ENCODE data around the gene SCN4A. TPM values are rescaled to one million over a fixed set of nuclear protein-coding genes. Genes with fewer than 3 reads are reported as not detected.
"Not testable (repeated sequence)": the region's sequence is repeated elsewhere in the genome, so short reads cannot be mapped to it uniquely, and the experiment has no call there.

The SCN4A gene
- total RNA-seq: under 1 TPM; 0.08 to 0.13 TPM

- POLR2A ChIA-PET: no interaction called here
- no peak for DNase-seq
- Mint-ChIP-seq H3K9me3 (no peaks in the 10 kb centered on the region), H3K27me3 (peaks cover 19% of the 10 kb centered on the region), H3K36me3 (ENCODE audit: low read depth) (no peaks in the 10 kb centered on the region), H3K27ac (no peak within 1 kb of the TSS), H3K4me1 (peaks cover 17% of the 10 kb centered on the region), H3K4me3 (no peak within 1 kb of the TSS)
- CTCF ChIA-PET: no interaction called here
Observed at GRCh38 chr17:63972796-63973195, at the start of gene SCN4A. TSS of gene SCN4A (minus strand) at chr17:63972918. CDS start at chr17:63972841, 77 bp downstream.

- POLR2A ChIA-PET: interaction anchor here (0.6 to 5.9 kb wide), 39 partner anchors 9 to 485 kb away, joined by 3 to 79 read pairs (median 5); partner anchors contain the start of genes CD79B, DDX42, ERN1 and GH1
- no peaks in the 10 kb centered on the region for H3K9me3 Mint-ChIP-seq
- H3K27me3 Mint-ChIP-seq: no peaks in the 10 kb centered on the region
Observed at GRCh38 chr17:64020056-64020766, 47.5 kb upstream of the SCN4A start, which contains the start of gene ICAM2. TSS of gene ICAM2 (minus strand) at chr17:64020633. CDS start at chr17:64006691, 13,942 bp downstream.

GRCh38 chr17:64019551-64019961 lies 46.8 kb upstream of the SCN4A start:
- DNase-seq: peak; percentile 40
- H3K36me3 Mint-ChIP-seq (ENCODE audit: low read depth): peaks cover 29% of the 10 kb centered on the region
- H3K27ac Mint-ChIP-seq: peak overlapping the region; percentile 100
- H3K4me1 Mint-ChIP-seq: peaks cover 64% of the 10 kb centered on the region
- H3K9me3 Mint-ChIP-seq, H3K27me3 Mint-ChIP-seq: not testable (repeated sequence)
- H3K4me3 Mint-ChIP-seq: peak overlapping the region; percentile 99
- CTCF ChIA-PET: interaction anchor here (0.7 to 6.1 kb wide), 18 partner anchors 8 to 397 kb away, joined by 3 to 149 read pairs (median 7); partner anchors contain the start of genes CD79B, CSHL1, ERN1 and GH1
- POLR2A ChIA-PET: interaction anchor here (0.7 to 5.9 kb wide), 28 partner anchors 9 to 486 kb away, joined by 3 to 79 read pairs (median 7); partner anchors contain the start of genes CD79B, ERN1, GH1 and PRR29

More at GRCh38 chr17:64020056-64020766, 47.5 kb upstream of the SCN4A start, which contains the start of gene ICAM2:
- peaks cover 66% of the 10 kb centered on the region for H3K4me1 Mint-ChIP-seq
- H3K36me3 Mint-ChIP-seq (ENCODE audit: low read depth): peaks cover 25% of the 10 kb centered on the region
- H3K27ac Mint-ChIP-seq: peak within 1 kb of the TSS; percentile 100
- CTCF ChIA-PET: interaction anchor here (0.7 to 6.1 kb wide), 19 partner anchors 7 to 398 kb away, joined by 3 to 149 read pairs (median 7); partner anchors contain the start of genes CD79B, CSHL1, ERN1 and GH1
- H3K4me3 Mint-ChIP-seq: peak within 1 kb of the TSS; percentile 99
- DNase-seq: peak; percentile 95

GRCh38 chr17:64017381-64017980 lies 44.8 kb upstream of the SCN4A start:
- Mint-ChIP-seq H3K36me3 (ENCODE audit: low read depth) (peaks cover 32% of the 10 kb centered on the region), H3K27ac (peak overlapping the region; percentile 100), H3K9me3 (no peaks in the 10 kb centered on the region), H3K4me1 (peaks cover 60% of the 10 kb centered on the region), H3K4me3 (peak overlapping the region; percentile 99), H3K27me3 (no peaks in the 10 kb centered on the region)
- CTCF ChIA-PET: interaction anchor here (0.7 to 6.1 kb wide), 13 partner anchors 10 to 116 kb away, joined by 3 to 149 read pairs (median 7); partner anchors contain the start of genes CD79B and GH1
- no peak for DNase-seq
- POLR2A ChIA-PET: interaction anchor here (0.6 to 5.9 kb wide), 12 partner anchors 8 to 488 kb away, joined by 3 to 57 read pairs (median 6); partner anchors contain the start of genes DDX5, ERN1 and PRR29

GRCh38 chr17:64016974-64017373 lies 44.3 kb upstream of the SCN4A start:
- Mint-ChIP-seq H3K4me3 (peak overlapping the region; percentile 83), H3K9me3 (no peaks in the 10 kb centered on the region), H3K27me3 (no peaks in the 10 kb centered on the region), H3K4me1 (peaks cover 56% of the 10 kb centered on the region), H3K27ac (peak overlapping the region; percentile 97), H3K36me3 (ENCODE audit: low read depth) (peaks cover 34% of the 10 kb centered on the region)
- ChIA-PET POLR2A (interaction anchor here (0.6 to 5.9 kb wide), 14 partner anchors 9 to 489 kb away, joined by 3 to 57 read pairs (median 5); partner anchors contain the start of genes DDX5, ERN1 and PRR29), CTCF (interaction anchor here (0.6 to 6.1 kb wide), 17 partner anchors 10 to 117 kb away, joined by 3 to 149 read pairs (median 6); partner anchors contain the start of genes CD79B, CSHL1, GH1 and PRR29)
- DNase-seq: no peak

- Mint-ChIP-seq H3K36me3 (ENCODE audit: low read depth) (peaks cover 40% of the 10 kb centered on the region), H3K27me3 (no peaks in the 10 kb centered on the region), H3K4me3 (peak overlapping the region; percentile 83), H3K9me3 (no peaks in the 10 kb centered on the region), H3K4me1 (peaks cover 57% of the 10 kb centered on the region), H3K27ac (peak overlapping the region; percentile 97)
- ChIA-PET CTCF (interaction anchor here (0.6 to 6.1 kb wide), 16 partner anchors 10 to 117 kb away, joined by 3 to 149 read pairs (median 6); partner anchors contain the start of genes CD79B, CSHL1, GH1 and PRR29), POLR2A (interaction anchor here (0.9 to 5.9 kb wide), 12 partner anchors 10 to 489 kb away, joined by 3 to 57 read pairs (median 6); partner anchors contain the start of genes DDX5, ERN1 and PRR29)
- no peak for DNase-seq
Observed at GRCh38 chr17:64016231-64016784, 43.6 kb upstream of the SCN4A start.

- CTCF ChIA-PET: no interaction called here
- Mint-ChIP-seq H3K27ac (peak overlapping the region; percentile 97), H3K4me3 (peak overlapping the region; percentile 83), H3K27me3 (no peaks in the 10 kb centered on the region), H3K4me1 (peaks cover 57% of the 10 kb centered on the region), H3K9me3 (no peaks in the 10 kb centered on the region), H3K36me3 (ENCODE audit: low read depth) (peaks cover 49% of the 10 kb centered on the region)
- POLR2A ChIA-PET: no interaction called here
- no peak for DNase-seq
Observed at GRCh38 chr17:64015447-64015846, 42.7 kb upstream of the SCN4A start.

GRCh38 chr17:64009571-64010402 lies 37.1 kb upstream of the SCN4A start:
- Mint-ChIP-seq H3K27ac (peak overlapping the region; percentile 49), H3K4me1 (peaks cover 69% of the 10 kb centered on the region), H3K36me3 (ENCODE audit: low read depth) (peaks cover 58% of the 10 kb centered on the region), H3K9me3 (no peaks in the 10 kb centered on the region), H3K27me3 (no peaks in the 10 kb centered on the region), H3K4me3 (no peak overlapping the region)
- ChIA-PET POLR2A (interaction anchor here (1.5 kb wide), 1 partner anchor 11 kb away, joined by 8 read pairs; the partner anchor contains the start of gene ICAM2), CTCF (interaction anchor here (0.7 to 1.2 kb wide), 2 partner anchors 10 to 20 kb away, joined by 3 read pairs; partner anchors contain the start of gene ICAM2)
- DNase-seq: no peak

GRCh38 chr17:64008830-64009229 lies 36.1 kb upstream of the SCN4A start:
- Mint-ChIP-seq H3K27ac (peak overlapping the region; percentile 56), H3K36me3 (ENCODE audit: low read depth) (peaks cover 66% of the 10 kb centered on the region), H3K9me3 (no peaks in the 10 kb centered on the region), H3K4me1 (peaks cover 61% of the 10 kb centered on the region), H3K27me3 (no peaks in the 10 kb centered on the region), H3K4me3 (no peak overlapping the region)
- DNase-seq: no peak
- ChIA-PET POLR2A (no interaction called here), CTCF (interaction anchor here (1.2 kb wide), 1 partner anchor 21 kb away, joined by 3 read pairs; no protein-coding TSS in a partner anchor)

GRCh38 chr17:64008346-64008745 lies 35.6 kb upstream of the SCN4A start:
- peaks cover 70% of the 10 kb centered on the region for H3K36me3 Mint-ChIP-seq (ENCODE audit: low read depth)
- no peaks in the 10 kb centered on the region for H3K9me3 Mint-ChIP-seq
- ChIA-PET POLR2A (no interaction called here), CTCF (interaction anchor here (1.2 kb wide), 1 partner anchor 21 kb away, joined by 3 read pairs; no protein-coding TSS in a partner anchor)
- H3K27ac Mint-ChIP-seq: peak overlapping the region; percentile 19
- no peak overlapping the region for H3K4me3 Mint-ChIP-seq
- H3K4me1 Mint-ChIP-seq: peaks cover 56% of the 10 kb centered on the region
- no peaks in the 10 kb centered on the region for H3K27me3 Mint-ChIP-seq
- no peak for DNase-seq

- Mint-ChIP-seq H3K36me3 (ENCODE audit: low read depth) (peaks cover 72% of the 10 kb centered on the region), H3K27ac (peak overlapping the region; percentile 21), H3K9me3 (no peaks in the 10 kb centered on the region), H3K27me3 (no peaks in the 10 kb centered on the region), H3K4me1 (peaks cover 54% of the 10 kb centered on the region), H3K4me3 (no peak overlapping the region)
- no peak for DNase-seq
- POLR2A ChIA-PET: interaction anchor here (1.5 kb wide), 1 partner anchor 15 kb away, joined by 3 read pairs; no protein-coding TSS in a partner anchor
- CTCF ChIA-PET: interaction anchor here (2.2 kb wide), 1 partner anchor 9 kb away, joined by 6 read pairs; no protein-coding TSS in a partner anchor
Observed at GRCh38 chr17:64007838-64008282, 35.1 kb upstream of the SCN4A start.
